K562 treated with DMSO at 1 percent for 48 hours (cell line): ENCODE results near the gene CD79B. TPM values are rescaled to one million over a fixed set of nuclear protein-coding genes. Genes with fewer than 3 reads are reported as not detected.

ENCODE experiments used
- total RNA-seq: library from RNA; unstranded; fragments of 300-600 nt; gene quantifications from 2 replicates; pipeline ENCODE4 v1.2.3, GENCODE V29; 2022; ENCODE audit warnings: low replicate concordance; ENCODE audit errors: extremely low read depth

CD79B gene
- not detected in 2 replicates for total RNA-seq

DNA sequence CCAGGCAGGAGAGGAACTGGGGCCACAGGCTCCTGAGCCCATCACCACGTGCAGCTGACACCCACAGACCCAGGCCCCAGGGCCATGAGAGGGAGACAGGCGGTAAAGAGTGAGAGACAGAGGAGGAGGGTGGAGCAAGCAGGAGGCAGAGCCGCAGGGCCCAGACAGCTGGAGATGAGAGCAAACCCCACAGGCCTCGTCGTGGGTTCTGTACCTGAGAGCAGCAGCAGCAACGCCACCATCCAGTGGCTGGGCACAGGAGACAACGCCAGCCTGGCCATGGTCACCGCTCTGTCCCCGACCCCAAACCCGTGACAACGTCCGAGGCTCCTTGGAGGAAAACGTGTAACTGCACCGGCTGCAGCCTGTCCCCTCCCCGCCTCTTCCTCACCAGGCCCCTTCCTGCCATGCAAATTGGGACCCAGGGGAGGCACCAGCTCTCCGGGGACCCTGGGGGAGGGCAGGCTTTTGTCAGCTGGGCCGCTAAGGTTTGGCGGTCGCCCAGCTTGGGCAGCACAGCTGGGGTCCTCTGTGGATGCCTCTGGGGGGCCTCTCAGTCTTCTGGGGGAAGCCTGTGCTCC lies at the start of gene CD79B:
CD79B (minus strand) TSS at position 351 of the 581 bp plus-strand sequence; CDS start at position 281, 70 bp downstream.

DNA sequence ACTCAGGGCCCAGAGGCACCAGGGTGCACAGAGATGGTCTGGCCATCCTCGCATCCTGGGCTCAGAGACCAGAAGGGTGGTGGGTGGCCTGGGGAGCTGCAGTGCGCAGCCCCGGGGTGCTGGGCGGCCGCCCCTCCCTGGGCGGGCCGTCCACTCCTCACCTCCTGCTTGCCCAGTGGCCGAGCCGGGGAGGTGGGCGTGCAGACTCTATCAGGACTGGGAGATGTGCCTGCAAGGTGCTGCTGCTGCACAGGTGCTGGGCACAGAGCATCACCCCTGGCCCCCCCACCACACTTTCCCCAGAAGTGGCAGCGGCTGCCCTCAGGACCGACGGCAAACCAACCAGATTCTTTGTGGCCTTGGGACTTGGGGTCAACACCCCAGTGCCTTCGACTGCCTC lies 40.7 kb upstream of the CD79B start, which contains the start of gene SCN4A:
SCN4A (minus strand) TSS at position 123 of the 400 bp plus-strand sequence; CDS start at position 46, 77 bp downstream.

DNA sequence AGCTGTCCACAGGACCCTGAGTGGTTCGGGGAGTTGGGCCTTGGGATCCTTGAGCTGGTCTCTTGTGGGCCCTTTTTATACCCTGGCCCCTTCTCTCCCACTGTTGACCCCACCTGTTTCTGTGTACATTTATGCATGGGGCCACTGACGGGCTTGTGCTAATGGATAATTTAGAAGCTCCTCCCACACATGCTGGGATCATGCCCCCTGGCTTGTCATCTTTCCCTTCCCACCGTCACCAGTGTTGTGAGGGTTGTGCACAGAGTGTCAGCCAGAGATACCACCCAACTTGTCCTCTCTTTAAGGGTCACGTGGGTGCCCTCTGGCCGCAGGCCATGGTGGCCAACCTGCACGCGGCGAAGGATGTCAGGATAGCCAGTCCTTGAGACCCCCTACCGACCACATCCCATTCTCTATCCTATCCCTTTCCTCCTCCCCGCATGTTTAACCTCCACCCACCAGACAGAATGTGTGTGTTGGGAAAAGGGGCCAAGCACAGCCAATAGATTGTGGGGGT lies 13.3 kb downstream of the CD79B start, which contains the start of gene GH1:
GH1 (minus strand) TSS at position 51 of the 517 bp plus-strand sequence. CDS start 63 bp downstream, outside the sequence.

DNA sequence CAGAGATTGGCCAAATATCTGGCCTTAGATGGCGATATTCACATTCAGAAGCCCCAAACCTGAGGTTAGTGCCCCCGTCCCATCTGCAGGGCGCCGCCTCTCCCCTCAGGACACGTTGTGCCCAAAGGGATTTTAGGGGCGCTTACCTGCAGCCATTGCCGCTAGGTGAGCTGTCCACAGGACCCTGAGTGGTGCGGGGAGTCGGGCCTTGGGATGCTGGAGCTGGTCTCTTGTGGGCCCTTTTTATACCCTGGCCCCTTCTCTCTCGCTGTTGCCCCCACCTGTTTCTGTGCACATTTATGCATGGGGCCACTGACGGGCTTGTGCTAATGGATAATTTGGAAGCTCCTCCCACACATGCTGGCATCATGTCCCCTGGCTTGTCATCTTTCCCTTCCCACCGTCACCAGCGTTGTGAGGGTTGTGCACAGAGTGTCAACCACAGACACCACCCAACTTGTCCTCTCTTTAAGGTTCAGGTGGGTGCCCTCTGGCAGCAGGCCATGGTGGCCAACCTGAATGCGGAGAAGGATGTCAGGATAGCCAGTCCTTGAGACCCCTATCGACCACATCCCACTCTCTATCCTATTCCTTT lies 21.0 kb downstream of the CD79B start, which contains the start of gene CSHL1:
CSHL1 (minus strand) TSS at position 218 of the 595 bp plus-strand sequence; CDS start at position 156, 62 bp downstream.

DNA sequence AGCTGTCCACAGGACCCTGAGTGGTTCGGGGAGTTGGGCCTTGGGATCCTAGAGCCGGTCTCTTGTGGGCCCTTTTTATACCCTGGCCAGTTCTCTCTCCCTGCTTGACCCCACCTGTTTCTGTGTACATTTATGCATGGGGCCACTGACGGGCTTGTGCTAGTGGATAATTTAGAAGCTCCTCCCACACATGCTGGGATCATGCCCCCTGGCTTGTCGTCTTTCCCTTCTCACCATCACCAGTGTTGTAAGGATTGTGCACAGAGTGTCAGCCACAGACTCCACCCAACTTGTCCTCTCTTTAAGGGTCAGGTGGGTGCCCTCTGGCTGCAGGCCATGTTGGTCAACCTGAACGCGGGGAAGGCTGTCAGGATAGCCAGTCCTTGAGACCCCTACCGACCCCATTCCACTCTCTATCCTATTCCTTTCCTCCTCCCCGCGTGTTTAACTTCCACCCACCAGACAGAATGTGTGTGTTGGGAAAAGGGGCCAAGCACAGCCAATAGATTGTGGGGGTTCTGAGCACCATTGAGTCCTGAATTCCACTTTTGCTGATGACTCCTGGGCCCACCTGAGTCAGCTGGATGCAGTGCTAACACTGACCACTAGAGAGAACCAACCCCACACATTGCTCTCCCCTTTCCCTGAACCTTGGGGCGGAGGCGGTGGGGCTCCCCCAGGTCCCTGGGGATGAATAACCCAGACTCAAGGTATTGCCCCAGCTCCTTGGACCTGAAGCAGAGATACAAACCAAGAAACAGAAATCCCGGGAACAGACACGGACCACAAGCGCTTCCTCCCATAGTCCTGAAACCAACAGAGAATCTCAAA lies 35.4 kb downstream of the CD79B start, which contains the start of gene CSH1:
CSH1 (minus strand) TSS at position 51 of the 831 bp plus-strand sequence. CDS start 63 bp downstream, outside the sequence.

DNA sequence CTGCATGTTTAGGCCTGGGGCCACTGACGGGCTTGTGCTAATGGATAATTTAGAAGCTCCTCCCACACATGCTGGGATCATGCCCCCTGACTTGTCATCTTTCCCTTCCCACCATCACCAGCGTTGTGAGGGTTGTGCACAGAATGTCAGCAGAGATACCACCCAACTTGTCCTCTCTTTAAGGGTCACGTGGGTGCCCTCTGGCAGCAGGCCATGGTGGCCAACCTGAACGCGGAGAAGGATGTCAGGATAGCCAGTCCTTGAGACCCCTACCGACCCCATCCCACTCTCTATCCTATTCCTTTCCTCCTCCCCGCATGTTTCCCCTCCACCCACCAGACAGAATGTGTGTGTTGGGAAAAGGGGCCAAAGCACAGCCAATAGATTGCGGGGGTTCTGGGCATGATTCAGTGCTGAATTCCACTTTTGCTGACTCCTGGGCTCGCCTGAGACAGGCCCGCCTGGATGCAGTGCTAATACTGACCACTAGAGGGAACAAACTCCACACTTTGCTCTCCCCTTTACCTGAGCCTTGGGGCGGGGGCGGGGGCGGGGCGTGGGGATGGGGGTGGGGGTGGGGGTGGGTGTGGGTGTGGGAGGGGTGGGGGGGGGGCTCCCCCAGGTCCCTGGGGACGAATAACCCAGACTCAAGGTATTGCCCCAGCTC lies 50.1 kb downstream of the CD79B start, which contains the start of gene GH2:
GH2 (minus strand) TSS at position 10 of the 667 bp plus-strand sequence. CDS start 143 bp downstream, outside the sequence.

Other genes starting within 250 kb of the CD79B start
- not detected in 2 replicates for gene LIMD2, start 232.2 kb downstream of the CD79B start, total RNA-seq
- not detected in 2 replicates for gene STRADA, start 190.5 kb downstream of the CD79B start, total RNA-seq
- gene CCDC47, start 158.7 kb downstream of the CD79B start, total RNA-seq = not detected in 2 replicates
- gene DDX42, start 158.2 kb downstream of the CD79B start, total RNA-seq = not detected in 2 replicates
- gene PSMC5, start 104.9 kb downstream of the CD79B start, total RNA-seq = 726 TPM in 1 of 2 replicates, not detected in the other
- gene FTSJ3, start 104.7 kb downstream of the CD79B start, total RNA-seq = not detected in 2 replicates
- gene SMARCD2, start 89.6 kb downstream of the CD79B start, total RNA-seq = not detected in 2 replicates
- not detected in 2 replicates for gene CSH2, start 58.7 kb downstream of the CD79B start, total RNA-seq
- not detected in 2 replicates for gene GH2, start 50.4 kb downstream of the CD79B start, total RNA-seq
- gene CSH1, start 35.8 kb downstream of the CD79B start, total RNA-seq = not detected in 2 replicates
- not detected in 2 replicates for gene CSHL1, start 21.1 kb downstream of the CD79B start, total RNA-seq
- gene GH1, start 13.5 kb downstream of the CD79B start, total RNA-seq = not detected in 2 replicates
- not detected in 2 replicates for gene SCN4A, start 40.6 kb upstream of the CD79B start, total RNA-seq
- not detected in 2 replicates for gene PRR29, start 66.0 kb upstream of the CD79B start, total RNA-seq
- not detected in 2 replicates for gene ICAM2, start 88.3 kb upstream of the CD79B start, total RNA-seq
- not detected in 2 replicates for gene ERN1, start 197.8 kb upstream of the CD79B start, total RNA-seq